GM19438 (cell line): Measurements from ENCODE around the gene PLK4.
"Not testable (repeated sequence)": the region's sequence is repeated elsewhere in the genome, so short reads cannot be mapped to it uniquely, and the experiment has no call there.

Experiments used
- ATAC-seq: cut with Tn5 transposase; IDR thresholded peaks from one replicate; pipeline ENCODE4 v1.9.1; 2021; ENCODE audit warnings: low read depth; ENCODE audit not compliant: unreplicated experiment

PLK4 gene

GRCh38 chr4:127899682-127900081 is 19.0 kb downstream of the PLK4 start:
- ATAC-seq, result not testable (repeated sequence)

- no peak for ATAC-seq
These were observed 24.3 kb downstream of the PLK4 start for GRCh38 chr4:127905029-127905428.

- ATAC-seq, result no peak
These were observed 35.8 kb downstream of the PLK4 start for GRCh38 chr4:127916512-127916911.

- ATAC-seq, result no peak
These were observed 36.5 kb downstream of the PLK4 start for GRCh38 chr4:127917151-127917550.

GRCh38 chr4:127920521-127920920 is 39.8 kb downstream of the PLK4 start:
- ATAC-seq, result no peak

- no peak for ATAC-seq
These were observed 41.5 kb downstream of the PLK4 start for GRCh38 chr4:127922226-127922625.

GRCh38 chr4:127925720-127926119 is 45.0 kb downstream of the PLK4 start:
- not testable (repeated sequence) for ATAC-seq

- ATAC-seq, result no peak
These were observed 49.5 kb downstream of the PLK4 start for GRCh38 chr4:127930175-127930574.

GRCh38 chr4:127931836-127932235 is 51.1 kb downstream of the PLK4 start:
- not testable (repeated sequence) for ATAC-seq

- ATAC-seq, result no peak
These were observed 56.3 kb downstream of the PLK4 start for GRCh38 chr4:127936974-127937373.
